HepG2 (cell line): ENCODE measurements around the gene HPCAL1. TPM values are rescaled to one million over a fixed set of nuclear protein-coding genes. Genes with fewer than 3 reads are reported as not detected.

Experiments
- EED ChIP-seq: sonication (generic); formaldehyde crosslinking; IDR thresholded peaks from 2 replicates; pipeline ENCODE4 v1.5.0; 2020; ENCODE audit warnings: mild to moderate bottlenecking, missing genetic modification reagents
- ESRRA ChIP-seq: sonication (generic); formaldehyde crosslinking; IDR thresholded peaks from 2 replicates; pipeline ENCODE4 v1.5.1; 2020; ENCODE audit warnings: mild to moderate bottlenecking, low read depth, missing genetic modification reagents
- FOXJ3 ChIP-seq: sonication (generic); formaldehyde crosslinking; IDR thresholded peaks from 2 replicates; pipeline ENCODE4 v1.4.0; 2020; ENCODE audit warnings: missing genetic modification reagents, mild to moderate bottlenecking, borderline replicate concordance
- FOXM1 ChIP-seq: sonication (generic); formaldehyde crosslinking; IDR thresholded peaks from 2 replicates; pipeline ENCODE4 v1.5.0; 2020; ENCODE audit warnings: missing genetic modification reagents
- KDM2A ChIP-seq: sonication (generic); formaldehyde crosslinking; IDR thresholded peaks from 2 replicates; pipeline ENCODE4 v1.4.0; 2020; ENCODE audit warnings: low read depth, missing genetic modification reagents, borderline replicate concordance
- MED1 ChIP-seq: sonication (generic); formaldehyde crosslinking; IDR thresholded peaks from 2 replicates; pipeline ENCODE4 v1.4.0; 2020; ENCODE audit warnings: missing genetic modification reagents
- MEIS2 ChIP-seq: sonication (generic); formaldehyde crosslinking; IDR thresholded peaks from 2 replicates; pipeline ENCODE4 v1.9.0; 2021; ENCODE audit warnings: mild to moderate bottlenecking, missing genetic modification reagents
- NR1H2 ChIP-seq: sonication (generic); formaldehyde crosslinking; IDR thresholded peaks from 2 replicates; pipeline ENCODE4 v1.8.1; 2022; ENCODE audit warnings: low read depth, missing genetic modification reagents, borderline replicate concordance
- NR2F6 ChIP-seq, 2 experiments: IDR thresholded peaks; 2 replicates each; pipeline ENCODE4 v1.6.1; 2016; ENCODE audit warnings: antibody characterized with exemption in 1 of 2, mild to moderate bottlenecking in 1 of 2
- PLRG1 ChIP-seq: fragments of 450-650 bp; conservative IDR thresholded peaks from 2 replicates; pipeline ENCODE4 v1.6.1; 2016
- SKI ChIP-seq: fragments of 450-650 bp; IDR thresholded peaks from one replicate; pipeline ENCODE4 v1.6.1; 2018; ENCODE audit warnings: mild to moderate bottlenecking; ENCODE audit not compliant: partially characterized antibody
- SKIL ChIP-seq: sonication (generic); formaldehyde crosslinking; IDR thresholded peaks from 2 replicates; pipeline ENCODE4 v1.8.0; 2022; ENCODE audit warnings: missing genetic modification reagents, mild to moderate bottlenecking, moderate library complexity, borderline replicate concordance
- SMC3 ChIP-seq: IDR thresholded peaks from 2 replicates; pipeline ENCODE4 v1.6.1; 2011; ENCODE audit warnings: low read length, improper control_type of control experiment
- SNAPC4 ChIP-seq: sonication (generic); formaldehyde crosslinking; IDR thresholded peaks from 2 replicates; pipeline ENCODE4 v1.4.0; 2020; ENCODE audit warnings: mild to moderate bottlenecking, missing genetic modification reagents
- SOX6 ChIP-seq, 2 experiments: fragments of 450-650 bp in 1 of 2; sonication (generic) in 1 of 2; formaldehyde crosslinking in 1 of 2; IDR thresholded peaks; 2 replicates each; pipeline versions ENCODE4 v1.4.0 to v1.6.1; 2017 to 2020; ENCODE audit warnings: antibody characterized with exemption in 1 of 2, mild to moderate bottlenecking in 1 of 2, missing genetic modification reagents in 1 of 2
- ZBTB21 ChIP-seq: sonication (generic); formaldehyde crosslinking; IDR thresholded peaks from 2 replicates; pipeline ENCODE4 v1.4.0; 2020; ENCODE audit warnings: missing genetic modification reagents
- ZBTB7B ChIP-seq: sonication (generic); formaldehyde crosslinking; IDR thresholded peaks from 2 replicates; pipeline ENCODE4 v1.4.0; 2020; ENCODE audit warnings: missing genetic modification reagents
- ZC3H13 ChIP-seq: sonication (generic); formaldehyde crosslinking; IDR thresholded peaks from 2 replicates; pipeline ENCODE4 v1.8.1; 2023; ENCODE audit warnings: mild to moderate bottlenecking, missing genetic modification reagents, moderate library complexity
- ZNF567 ChIP-seq: sonication (generic); formaldehyde crosslinking; IDR thresholded peaks from 2 replicates; pipeline ENCODE4 v1.8.1; 2023; ENCODE audit warnings: mild to moderate bottlenecking, missing genetic modification reagents, borderline replicate concordance
- ZNF749 ChIP-seq: sonication (generic); formaldehyde crosslinking; IDR thresholded peaks from 2 replicates; pipeline ENCODE4 v1.8.0; 2022; ENCODE audit warnings: mild to moderate bottlenecking, missing genetic modification reagents, moderate library complexity, borderline replicate concordance
- ZNF775 ChIP-seq: sonication (generic); formaldehyde crosslinking; IDR thresholded peaks from 2 replicates; pipeline ENCODE4 v1.4.0; 2020; ENCODE audit warnings: missing genetic modification reagents, mild to moderate bottlenecking, moderate library complexity, borderline replicate concordance
- ZNF891 ChIP-seq: sonication (generic); formaldehyde crosslinking; IDR thresholded peaks from 2 replicates; pipeline ENCODE4 v1.5.0; 2020; ENCODE audit warnings: mild to moderate bottlenecking, missing genetic modification reagents
- ZSCAN22 ChIP-seq: sonication (generic); formaldehyde crosslinking; IDR thresholded peaks from 2 replicates; pipeline ENCODE4 v1.4.0; 2020; ENCODE audit warnings: mild to moderate bottlenecking, missing genetic modification reagents
- polyA plus RNA-seq, 8 experiments: library from polyadenylated mRNA; depleted of rRNA in 3 of 8; stranded (reverse) in 7 of 8; unstranded in 1 of 8; fragments of >200 nt; fragmentation: Illumina TruSeq in 4 of 8; extraction: Trizol in 4 of 8; gene quantifications; 2 replicates each; pipeline versions ENCODE4 v1.2.1 to v1.2.3, GENCODE V29; 2011 to 2016; ENCODE audit warnings: low read depth in 4 of 8, missing spikeins in 1 of 8, mixed read lengths in 1 of 8; ENCODE audit not compliant: insufficient read depth in 1 of 8
- total RNA-seq, 5 experiments: library from RNA; depleted of rRNA; stranded (reverse); fragments of >200 nt; fragmentation: Illumina TruSeq; extraction: Trizol; gene quantifications; 2 replicates each; pipeline ENCODE4 v1.2.3, GENCODE V29; 2016; ENCODE audit warnings: low read depth in 1 of 5

Gene HPCAL1
- total and polyA plus RNA-seq, 2 of the 13 experiments (the other 11 are each of a cell fraction or from before 2014, with no cell fraction given): 29.5 to 29.9 TPM

DNA sequence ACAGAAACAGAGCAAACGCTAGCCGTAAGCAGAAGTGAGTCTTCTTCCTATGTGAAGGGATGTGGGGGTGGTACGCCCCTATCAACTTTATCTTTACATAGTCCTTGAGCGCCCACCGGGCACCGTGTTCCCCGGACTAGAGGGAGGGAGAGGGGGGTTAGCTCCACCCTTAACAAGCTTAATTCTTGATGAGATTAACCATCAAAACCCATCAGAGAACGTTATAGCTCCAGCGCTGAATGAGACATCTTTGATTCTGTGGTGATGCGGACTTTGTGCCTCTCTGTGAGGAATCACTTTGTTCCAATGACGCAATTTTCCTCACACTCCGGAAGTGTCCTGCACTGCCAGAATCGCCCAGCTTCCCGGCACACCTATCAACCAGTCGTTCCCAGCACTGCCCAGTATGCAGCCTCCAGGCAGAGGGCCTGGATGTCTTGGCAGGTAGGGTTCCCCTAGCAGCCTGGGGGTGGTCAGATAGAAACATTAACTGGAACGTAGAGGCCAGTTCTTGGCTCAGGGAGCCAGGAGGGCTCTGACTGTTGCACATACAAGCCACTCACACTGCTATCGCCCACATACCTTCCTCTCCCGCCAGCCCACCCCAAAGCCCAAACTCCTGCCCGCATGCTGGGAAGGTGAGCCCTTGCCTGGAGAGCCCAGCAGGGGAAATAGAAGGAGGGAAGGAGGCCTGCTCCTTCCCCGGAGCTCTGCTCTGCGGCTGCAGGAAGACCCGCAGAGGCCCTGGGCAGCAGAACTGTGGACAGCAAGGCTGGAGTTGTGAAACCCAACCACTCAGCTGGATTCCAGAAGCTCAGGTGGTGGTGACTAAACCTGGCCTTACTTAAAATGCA is 147.4 kb downstream of the HPCAL1 start (continued):
- TF ChIP-seq ZNF775 (CRISPR knock-in tag): no peak
- no peak for TF ChIP-seq EED (CRISPR knock-in tag)
- peak; percentile 96 for TF ChIP-seq ZBTB21
- TF ChIP-seq ZNF749 (CRISPR knock-in tag): no peak
- TF ChIP-seq KDM2A (CRISPR knock-in tag): peak; percentile 97
- peak; percentile 38; the same call in 1 of the 2 replicates for TF ChIP-seq ZNF891 (CRISPR knock-in tag)
- TF ChIP-seq ZC3H13: peak; percentile 62
- TF ChIP-seq SKIL (CRISPR knock-in tag): 0 out of 2 replicates have a peak, but pooled peaks have one; percentile 42
- TF ChIP-seq ZSCAN22 (CRISPR knock-in tag): no peak
- peak; percentile 92 for TF ChIP-seq MED1 (CRISPR knock-in tag)
- TF ChIP-seq ESRRA (CRISPR knock-in tag): no peak
- TF ChIP-seq NR1H2: no peak
- TF ChIP-seq ZNF567 (CRISPR knock-in tag): no peak; the same call in 1 of the 2 replicates
- peak; percentile 27 for TF ChIP-seq SKI
- no peak for TF ChIP-seq PLRG1
- TF ChIP-seq ZBTB7B (CRISPR knock-in tag): peak; percentile 89
- peak; percentile 50; the same call in 1 of the 2 replicates for TF ChIP-seq SNAPC4 (CRISPR knock-in tag)
- no peak for TF ChIP-seq FOXM1 (CRISPR knock-in tag)
- TF ChIP-seq FOXJ3: no peak; the same call in 1 of the 2 replicates
- no peak for TF ChIP-seq SOX6 (IDR thresholded peaks at IDR 0.05)
- TF ChIP-seq SOX6 (CRISPR knock-in tag; IDR thresholded peaks at IDR 0.05): peak; percentile 86
- no peak; the same call in 1 of the 2 replicates for TF ChIP-seq NR2F6 (IDR thresholded peaks at IDR 0.05)
- TF ChIP-seq NR2F6 (CRISPR knock-in tag; IDR thresholded peaks at IDR 0.05): peak; percentile 72
- no peak for TF ChIP-seq MEIS2 (CRISPR knock-in tag)
- TF ChIP-seq SMC3: 0 out of 2 replicates have a peak, but pooled peaks have one; percentile 27
